SU-DHL-6 (cell line): ENCODE results near the gene RXFP2.

Experiments
- H2AFZ ChIP-seq: fragments of 200-600 bp; sonication (generic); 2 replicates; pipeline ENCODE4 v1.6.1; 2014; ENCODE audit warnings: low read depth, mild to moderate bottlenecking, moderate library complexity, mixed read lengths, antibody characterized with exemption, low read length; ENCODE audit not compliant: severe bottlenecking
- H3F3A ChIP-seq: fragments of 200-600 bp; shearing (Covaris generic); 2 replicates; pipeline ENCODE4 v1.6.0; 2016; ENCODE audit warnings: antibody characterized with exemption, mild to moderate bottlenecking; ENCODE audit not compliant: insufficient read depth
- H3K27ac ChIP-seq: fragments of 200-600 bp; sonication (generic); 2 replicates; pipeline ENCODE4 v1.5.1; 2016; ENCODE audit warnings: low read depth, mild to moderate bottlenecking, low read length, moderate library complexity, mixed read lengths
- H3K27me3 ChIP-seq: fragments of 200-600 bp; sonication (generic), shearing (Covaris generic); 2 replicates; pipeline ENCODE4 v1.6.0; 2014; ENCODE audit warnings: mild to moderate bottlenecking, low read length
- H3K36me3 ChIP-seq: fragments of 200-600 bp; sonication (generic); 2 replicates; pipeline ENCODE4 v1.6.1; 2014; ENCODE audit warnings: mild to moderate bottlenecking, low read length, mixed read lengths
- H3K4me2 ChIP-seq: fragments of 300-600, 200-600 bp; shearing (Covaris generic), sonication (generic); 2 replicates; pipeline ENCODE4 v1.6.0; 2014; ENCODE audit warnings: low read length, low read depth, mild to moderate bottlenecking; ENCODE audit not compliant: poor library complexity, severe bottlenecking
- H3K4me3 ChIP-seq: fragments of 200-600 bp; sonication (generic); 2 replicates; pipeline ENCODE4 v1.5.1; 2014; ENCODE audit warnings: antibody characterized with exemption, low read length, mild to moderate bottlenecking, mixed read lengths; ENCODE audit not compliant: insufficient read depth, poor library complexity, severe bottlenecking
- H3K79me2 ChIP-seq: fragments of 200-600 bp; sonication (generic); 2 replicates; pipeline ENCODE4 v1.6.1; 2014; ENCODE audit warnings: mild to moderate bottlenecking, low read length, moderate library complexity; ENCODE audit not compliant: insufficient read depth
- H3K9ac ChIP-seq: fragments of 200-600 bp; sonication (generic); 2 replicates; pipeline ENCODE4 v1.7.0; 2014; ENCODE audit warnings: mild to moderate bottlenecking, low read length
- H3K9me2 ChIP-seq: fragments of 200-600 bp; sonication (generic); replicated peaks from 2 replicates; pipeline ENCODE4 v1.6.1; 2014; ENCODE audit warnings: low read length; ENCODE audit not compliant: insufficient read depth
- H3K9me3 ChIP-seq: fragments of 200-600 bp; sonication (generic); 2 replicates; pipeline ENCODE4 v1.6.1; 2014; ENCODE audit warnings: low read length, mixed read lengths; ENCODE audit not compliant: insufficient read depth
- H4K20me1 ChIP-seq: fragments of 200-600 bp; sonication (generic); 2 replicates; pipeline ENCODE4 v1.6.1; 2014; ENCODE audit warnings: low read depth, mild to moderate bottlenecking, antibody characterized with exemption, low read length, moderate library complexity, mixed read lengths
- EZH2phosphoT487 ChIP-seq: fragments of 200-600 bp; sonication (generic), shearing (Covaris generic); conservative IDR thresholded peaks from 2 replicates; pipeline ENCODE4 v1.6.1; 2018; ENCODE audit warnings: mild to moderate bottlenecking, antibody characterized with exemption, low read length, moderate library complexity, mixed read lengths
- TF ChIP-seq, protein P1 (sequence below): fragments of 200-600 bp; sonication (generic); IDR thresholded peaks from one replicate; pipeline ENCODE4 v1.5.1; 2017; ENCODE audit warnings: antibody characterized with exemption, mild to moderate bottlenecking, low read length, moderate library complexity; ENCODE audit not compliant: insufficient read depth, poor library complexity, severe bottlenecking

Gene RXFP2

DNA sequence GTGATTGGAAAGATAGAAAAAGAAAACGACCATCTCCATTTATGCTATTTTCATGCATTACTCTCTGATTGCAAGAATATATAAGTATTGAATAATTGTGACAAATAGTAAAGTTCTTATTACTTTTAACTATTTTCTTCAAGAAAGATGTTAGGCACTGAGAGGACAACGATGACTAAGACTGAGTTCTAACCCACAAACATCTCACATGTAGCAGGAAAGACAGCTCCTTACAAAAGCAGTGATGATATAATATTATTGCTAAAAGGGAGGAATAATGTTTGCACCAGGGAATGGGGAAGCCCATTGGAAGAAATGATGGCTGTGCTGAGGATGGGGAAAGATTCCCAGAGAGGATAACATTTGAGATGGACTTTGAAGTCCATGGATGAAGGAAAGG is 22.6 kb downstream of the RXFP2 start:
- Histone ChIP-seq H3K9ac (no peak overlapping the region), H4K20me1 (no peaks in the 10 kb centered on the region), H2AFZ (no peak overlapping the region), H3K79me2 (no peaks in the 10 kb centered on the region), H3K27ac (no peak overlapping the region), H3K4me2 (no peak overlapping the region), H3K36me3 (no peaks in the 10 kb centered on the region), H3K9me3 (no peaks in the 10 kb centered on the region), H3K9me2 (no peaks in the 10 kb centered on the region), H3F3A (no peaks in the 10 kb centered on the region), H3K4me3 (no peak overlapping the region), H3K27me3 (no peaks in the 10 kb centered on the region)
- no peak for TF ChIP-seq EZH2phosphoT487
- TF ChIP-seq, protein P1, sequence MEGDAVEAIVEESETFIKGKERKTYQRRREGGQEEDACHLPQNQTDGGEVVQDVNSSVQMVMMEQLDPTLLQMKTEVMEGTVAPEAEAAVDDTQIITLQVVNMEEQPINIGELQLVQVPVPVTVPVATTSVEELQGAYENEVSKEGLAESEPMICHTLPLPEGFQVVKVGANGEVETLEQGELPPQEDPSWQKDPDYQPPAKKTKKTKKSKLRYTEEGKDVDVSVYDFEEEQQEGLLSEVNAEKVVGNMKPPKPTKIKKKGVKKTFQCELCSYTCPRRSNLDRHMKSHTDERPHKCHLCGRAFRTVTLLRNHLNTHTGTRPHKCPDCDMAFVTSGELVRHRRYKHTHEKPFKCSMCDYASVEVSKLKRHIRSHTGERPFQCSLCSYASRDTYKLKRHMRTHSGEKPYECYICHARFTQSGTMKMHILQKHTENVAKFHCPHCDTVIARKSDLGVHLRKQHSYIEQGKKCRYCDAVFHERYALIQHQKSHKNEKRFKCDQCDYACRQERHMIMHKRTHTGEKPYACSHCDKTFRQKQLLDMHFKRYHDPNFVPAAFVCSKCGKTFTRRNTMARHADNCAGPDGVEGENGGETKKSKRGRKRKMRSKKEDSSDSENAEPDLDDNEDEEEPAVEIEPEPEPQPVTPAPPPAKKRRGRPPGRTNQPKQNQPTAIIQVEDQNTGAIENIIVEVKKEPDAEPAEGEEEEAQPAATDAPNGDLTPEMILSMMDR: no peak

- no peak overlapping the region for H3K4me3 ChIP-seq
- no peak overlapping the region for H3K9ac ChIP-seq
- no peaks in the 10 kb centered on the region for H3F3A ChIP-seq
Observed at GRCh38 chr13:31764556-31764955, 25.2 kb downstream of the RXFP2 start.

DNA sequence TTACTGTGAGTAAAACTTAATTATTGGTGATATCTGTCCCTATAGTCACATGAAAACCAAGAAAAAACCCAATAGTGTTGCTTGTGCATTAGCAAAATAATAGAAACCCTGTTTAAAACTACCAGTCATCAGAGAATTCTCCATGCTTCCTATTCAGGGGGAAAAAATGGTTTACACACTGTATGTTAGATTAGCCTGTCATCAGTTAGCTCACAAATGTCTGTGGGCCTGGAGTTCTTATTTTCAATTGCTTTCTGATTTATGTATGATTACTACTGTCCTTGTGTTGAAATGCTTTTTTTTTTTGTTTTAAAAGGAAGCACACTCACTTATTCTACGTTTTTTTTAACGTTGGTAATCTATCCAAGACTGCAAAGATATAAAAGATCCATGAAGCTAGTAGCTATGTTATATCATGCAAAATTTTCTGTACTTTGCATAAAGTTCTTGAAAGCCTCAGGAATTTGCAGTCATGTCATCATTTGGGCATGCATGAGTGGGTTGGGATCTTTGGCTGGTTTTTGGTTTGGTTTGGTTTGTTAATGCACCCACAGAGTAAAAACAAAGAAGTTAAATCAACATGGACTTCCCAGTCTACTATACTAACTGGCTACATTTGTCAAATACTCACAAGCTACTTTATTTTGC is 25.9 kb downstream of the RXFP2 start:
- Histone ChIP-seq H3K36me3 (no peaks in the 10 kb centered on the region), H3K4me2 (no peak overlapping the region), H3K27me3 (no peaks in the 10 kb centered on the region), H3K79me2 (no peaks in the 10 kb centered on the region), H3K9me2 (no peaks in the 10 kb centered on the region), H4K20me1 (no peaks in the 10 kb centered on the region), H3K9me3 (no peaks in the 10 kb centered on the region), H3K9ac (no peak overlapping the region), H3K4me3 (no peak overlapping the region), H3F3A (no peaks in the 10 kb centered on the region), H2AFZ (no peak overlapping the region), H3K27ac (no peak overlapping the region)
- TF ChIP-seq, protein P1: no peak
- no peak for TF ChIP-seq EZH2phosphoT487

More at GRCh38 chr13:31764556-31764955, 25.2 kb downstream of the RXFP2 start:
- Histone ChIP-seq H3K27ac (no peak overlapping the region), H3K9me2 (no peaks in the 10 kb centered on the region), H2AFZ (no peak overlapping the region), H3K9me3 (no peaks in the 10 kb centered on the region), H3K36me3 (no peaks in the 10 kb centered on the region), H3K27me3 (no peaks in the 10 kb centered on the region), H4K20me1 (no peaks in the 10 kb centered on the region), H3K79me2 (no peaks in the 10 kb centered on the region), H3K4me2 (no peak overlapping the region)
- no peak for TF ChIP-seq EZH2phosphoT487
- TF ChIP-seq, protein P1: no peak
